Panc1 (cell line): ENCODE results near the gene CCDC60.

Experiments used
- POLR2AphosphoS5 ChIP-seq: IDR thresholded peaks from 2 replicates; pipeline ENCODE4 v1.6.1; 2012; ENCODE audit warnings: mild to moderate bottlenecking, low read depth, low read length, moderate library complexity
- TF ChIP-seq, protein P1 (sequence below): fragments of 450-650 bp; IDR thresholded peaks from 2 replicates; pipeline ENCODE4 v1.5.1; 2017; ENCODE audit warnings: mild to moderate bottlenecking

DNA sequence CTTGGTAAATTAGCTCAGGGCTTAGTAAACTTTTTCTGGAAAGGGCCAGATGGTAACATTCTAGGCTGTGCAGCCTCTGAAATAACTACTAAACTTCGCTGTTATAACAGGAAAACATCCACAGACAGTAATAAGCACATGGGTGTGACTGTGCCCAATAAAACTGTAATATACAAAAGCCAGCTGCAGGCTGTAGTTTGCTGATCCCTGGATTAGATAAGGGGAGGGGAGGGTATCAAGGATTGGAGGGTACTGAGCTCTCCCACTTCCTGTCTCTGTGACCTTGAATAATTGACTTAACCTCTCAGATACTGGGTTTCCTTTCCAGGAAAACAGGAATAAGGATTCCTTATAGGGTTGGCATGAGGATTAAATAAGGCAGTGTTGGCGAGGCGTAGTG is 81.2 kb downstream of the CCDC60 start:
- no peak for TF ChIP-seq POLR2AphosphoS5
- TF ChIP-seq, protein P1, sequence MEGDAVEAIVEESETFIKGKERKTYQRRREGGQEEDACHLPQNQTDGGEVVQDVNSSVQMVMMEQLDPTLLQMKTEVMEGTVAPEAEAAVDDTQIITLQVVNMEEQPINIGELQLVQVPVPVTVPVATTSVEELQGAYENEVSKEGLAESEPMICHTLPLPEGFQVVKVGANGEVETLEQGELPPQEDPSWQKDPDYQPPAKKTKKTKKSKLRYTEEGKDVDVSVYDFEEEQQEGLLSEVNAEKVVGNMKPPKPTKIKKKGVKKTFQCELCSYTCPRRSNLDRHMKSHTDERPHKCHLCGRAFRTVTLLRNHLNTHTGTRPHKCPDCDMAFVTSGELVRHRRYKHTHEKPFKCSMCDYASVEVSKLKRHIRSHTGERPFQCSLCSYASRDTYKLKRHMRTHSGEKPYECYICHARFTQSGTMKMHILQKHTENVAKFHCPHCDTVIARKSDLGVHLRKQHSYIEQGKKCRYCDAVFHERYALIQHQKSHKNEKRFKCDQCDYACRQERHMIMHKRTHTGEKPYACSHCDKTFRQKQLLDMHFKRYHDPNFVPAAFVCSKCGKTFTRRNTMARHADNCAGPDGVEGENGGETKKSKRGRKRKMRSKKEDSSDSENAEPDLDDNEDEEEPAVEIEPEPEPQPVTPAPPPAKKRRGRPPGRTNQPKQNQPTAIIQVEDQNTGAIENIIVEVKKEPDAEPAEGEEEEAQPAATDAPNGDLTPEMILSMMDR: no peak
